ENCODE data around the gene GALNT10. TPM values are rescaled to one million over a fixed set of nuclear protein-coding genes. Genes with fewer than 3 reads are reported as not detected.

Gene GALNT10
- polyA plus RNA-seq, 1 donor (not counting 4 experiments of a cell fraction or from before 2014, with no cell fraction given): 17.9 TPM

GRCh38 chr5:154209591-154210081 lies 19.1 kb downstream of the GALNT10 start:
- no peak for TF ChIP-seq EZH2 (IDR thresholded peaks at IDR 0.05; ENCODE audit: low read length)
- TF ChIP-seq, protein P1, sequence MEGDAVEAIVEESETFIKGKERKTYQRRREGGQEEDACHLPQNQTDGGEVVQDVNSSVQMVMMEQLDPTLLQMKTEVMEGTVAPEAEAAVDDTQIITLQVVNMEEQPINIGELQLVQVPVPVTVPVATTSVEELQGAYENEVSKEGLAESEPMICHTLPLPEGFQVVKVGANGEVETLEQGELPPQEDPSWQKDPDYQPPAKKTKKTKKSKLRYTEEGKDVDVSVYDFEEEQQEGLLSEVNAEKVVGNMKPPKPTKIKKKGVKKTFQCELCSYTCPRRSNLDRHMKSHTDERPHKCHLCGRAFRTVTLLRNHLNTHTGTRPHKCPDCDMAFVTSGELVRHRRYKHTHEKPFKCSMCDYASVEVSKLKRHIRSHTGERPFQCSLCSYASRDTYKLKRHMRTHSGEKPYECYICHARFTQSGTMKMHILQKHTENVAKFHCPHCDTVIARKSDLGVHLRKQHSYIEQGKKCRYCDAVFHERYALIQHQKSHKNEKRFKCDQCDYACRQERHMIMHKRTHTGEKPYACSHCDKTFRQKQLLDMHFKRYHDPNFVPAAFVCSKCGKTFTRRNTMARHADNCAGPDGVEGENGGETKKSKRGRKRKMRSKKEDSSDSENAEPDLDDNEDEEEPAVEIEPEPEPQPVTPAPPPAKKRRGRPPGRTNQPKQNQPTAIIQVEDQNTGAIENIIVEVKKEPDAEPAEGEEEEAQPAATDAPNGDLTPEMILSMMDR (optimal IDR thresholded peaks at IDR 0.05 in 1 of 3, IDR thresholded peaks at IDR 0.05 in 1 of 3, conservative IDR thresholded peaks at IDR 0.05 in 1 of 3; ENCODE audit: extremely low read depth in 1 of 3, insufficient read depth in 2 of 3, low read length in 3 of 3): no peak
- peaks cover 0 to 3% of the 10 kb centered on the region in 2 experiments for H3K36me3 ChIP-seq (ENCODE audit: control insufficient read depth in 2 of 2, extremely low read depth in 1 of 2, insufficient read depth in 2 of 2, low read length in 2 of 2)
- peaks cover 5% of the 10 kb centered on the region for H3K27me3 ChIP-seq (ENCODE audit: control insufficient read depth, extremely low read depth, insufficient read depth, low read length)
- H3K4me3 ChIP-seq (ENCODE audit: control insufficient read depth in 2 of 3, extremely low read depth in 1 of 3, insufficient read depth in 2 of 3, low read depth in 1 of 3, low read length in 3 of 3): no peak overlapping the region
- H3K79me2 ChIP-seq (ENCODE audit: control insufficient read depth, insufficient read depth, low read length): no peaks in the 10 kb centered on the region
- H3K4me1 ChIP-seq (ENCODE audit: control insufficient read depth, extremely low read depth, insufficient read depth, low read length): peaks cover 8% of the 10 kb centered on the region
- no peak overlapping the region for H3K4me2 ChIP-seq (ENCODE audit: control insufficient read depth, extremely low read depth, insufficient read depth, low read depth, low read length)
- no peaks in the 10 kb centered on the region for H3K9me1 ChIP-seq (ENCODE audit: control insufficient read depth, extremely low read depth, insufficient read depth, low read length)
- H2AFZ ChIP-seq (ENCODE audit: control insufficient read depth, low read length): no peak overlapping the region
- no peak overlapping the region for H3K27ac ChIP-seq (ENCODE audit: control insufficient read depth, insufficient read depth, low read length)
- H3K9me3 ChIP-seq (ENCODE audit: control insufficient read depth, low read depth, low read length): no peaks in the 10 kb centered on the region
- DNase-seq (ENCODE audit: low read depth, low spot score): no peak
- H4K20me1 ChIP-seq (ENCODE audit: control insufficient read depth, extremely low read depth, insufficient read depth, low read length): no peaks in the 10 kb centered on the region
- dilution Hi-C loops (cut with MboI; ENCODE audit: extremely low pct_ligation_motif_present, low sequenced_read_pairs): no loop called here
- no peak for FAIRE-seq
- H3K9ac ChIP-seq (ENCODE audit: control insufficient read depth, extremely low read depth, insufficient read depth, low read length): no peak overlapping the region

DNA sequence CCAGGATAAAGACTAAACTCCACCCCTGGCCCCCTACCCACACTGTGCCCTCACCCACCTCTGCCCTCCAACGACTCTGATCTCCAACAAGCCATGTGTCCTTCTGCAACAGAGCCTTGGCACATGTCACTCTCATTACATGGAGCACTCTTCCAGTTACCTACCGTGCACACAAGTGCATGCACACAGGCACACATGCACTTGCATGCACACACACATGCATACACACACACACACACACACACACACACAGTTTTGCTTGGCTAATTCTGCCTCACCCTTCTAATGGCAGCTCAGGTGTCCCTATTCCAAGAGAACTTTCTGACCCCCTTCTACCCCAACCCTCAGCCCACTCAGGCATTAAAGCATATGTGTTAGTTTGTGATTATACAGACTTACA lies 19.6 kb downstream of the GALNT10 start:
- no peak for DNase-seq (ENCODE audit: low read depth, low spot score)
- dilution Hi-C loops (cut with MboI; ENCODE audit: extremely low pct_ligation_motif_present, low sequenced_read_pairs): no loop called here

More for the DNA sequence above, 19.6 kb downstream of the GALNT10 start:
- Histone ChIP-seq H3K36me3 (ENCODE audit: control insufficient read depth in 2 of 2, extremely low read depth in 1 of 2, insufficient read depth in 2 of 2, low read length in 2 of 2) (peaks cover 0 to 3% of the 10 kb centered on the region in 2 experiments), H4K20me1 (ENCODE audit: control insufficient read depth, extremely low read depth, insufficient read depth, low read length) (no peaks in the 10 kb centered on the region), H3K27me3 (ENCODE audit: control insufficient read depth, extremely low read depth, insufficient read depth, low read length) (peaks cover under 1% of the 10 kb centered on the region), H3K9ac (ENCODE audit: control insufficient read depth, extremely low read depth, insufficient read depth, low read length) (no peak overlapping the region), H3K9me3 (ENCODE audit: control insufficient read depth, low read depth, low read length) (no peaks in the 10 kb centered on the region), H3K79me2 (ENCODE audit: control insufficient read depth, insufficient read depth, low read length) (no peaks in the 10 kb centered on the region), H3K4me3 (ENCODE audit: control insufficient read depth in 2 of 3, extremely low read depth in 1 of 3, insufficient read depth in 2 of 3, low read depth in 1 of 3, low read length in 3 of 3) (no peak overlapping the region), H2AFZ (ENCODE audit: control insufficient read depth, low read length) (no peak overlapping the region), H3K27ac (ENCODE audit: control insufficient read depth, insufficient read depth, low read length) (no peak overlapping the region), H3K4me1 (ENCODE audit: control insufficient read depth, extremely low read depth, insufficient read depth, low read length) (peaks cover 14% of the 10 kb centered on the region), H3K9me1 (ENCODE audit: control insufficient read depth, extremely low read depth, insufficient read depth, low read length) (no peaks in the 10 kb centered on the region), H3K4me2 (ENCODE audit: control insufficient read depth, extremely low read depth, insufficient read depth, low read depth, low read length) (no peak overlapping the region)
- no peak for FAIRE-seq
- TF ChIP-seq, protein P1 (optimal IDR thresholded peaks at IDR 0.05 in 1 of 3, IDR thresholded peaks at IDR 0.05 in 1 of 3, conservative IDR thresholded peaks at IDR 0.05 in 1 of 3; ENCODE audit: extremely low read depth in 1 of 3, insufficient read depth in 2 of 3, low read length in 3 of 3): no peak
- TF ChIP-seq EZH2 (IDR thresholded peaks at IDR 0.05; ENCODE audit: low read length): no peak

All from keratinocyte (primary cell).